NCI-H2029 (cell line): ENCODE data around the gene FBXW8.

ENCODE experiments used
- DNase-seq: peaks from one replicate; lab custom pipeline; 2025; lab: John Stamatoyannopoulos, UW

Gene FBXW8

DNA sequence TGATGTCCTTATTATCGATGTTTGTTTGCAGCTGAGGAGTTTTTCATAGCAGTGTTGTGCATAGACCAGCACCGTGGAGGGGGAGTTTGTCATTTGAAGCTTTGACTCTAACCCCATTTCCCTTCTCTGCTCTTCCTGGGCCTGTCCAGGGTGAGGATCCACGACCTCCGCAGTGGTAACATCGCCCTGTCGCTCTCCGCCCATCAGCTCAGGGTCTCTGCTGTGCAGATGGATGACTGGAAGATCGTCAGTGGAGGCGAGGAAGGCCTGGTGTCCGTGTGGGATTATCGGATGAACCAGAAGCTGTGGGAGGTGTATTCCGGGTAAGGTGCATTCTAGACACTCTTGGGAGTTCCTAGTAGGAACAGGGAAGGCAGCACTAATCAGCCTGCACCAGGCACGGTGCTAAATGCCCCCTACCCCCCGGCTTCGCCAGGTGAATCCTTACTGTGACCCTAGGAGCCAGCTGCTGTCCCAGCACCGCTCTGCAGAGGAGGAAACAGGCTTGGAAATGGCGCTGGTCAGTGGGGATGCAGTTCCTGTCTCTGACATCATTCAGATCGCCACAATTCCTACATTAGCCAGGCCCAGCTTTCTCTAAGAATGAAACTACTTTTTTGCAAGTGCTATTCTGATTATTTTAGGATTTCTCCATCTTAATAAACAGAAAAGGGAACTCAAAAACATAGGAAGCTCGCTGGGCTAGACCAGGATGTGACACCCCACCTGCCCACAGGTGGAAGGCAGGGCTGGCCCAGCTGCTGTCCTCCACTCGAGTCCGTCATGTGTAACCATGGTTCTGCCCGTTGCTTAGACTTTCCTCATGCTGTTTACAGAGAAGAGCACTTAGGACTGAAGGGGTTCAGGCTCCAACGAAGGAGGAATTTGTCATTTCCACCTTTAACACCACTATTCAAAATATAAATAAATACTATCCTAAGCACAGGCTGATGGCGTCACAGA is 113.5 kb downstream of the FBXW8 start:
- DNase-seq, result no peak

DNA sequence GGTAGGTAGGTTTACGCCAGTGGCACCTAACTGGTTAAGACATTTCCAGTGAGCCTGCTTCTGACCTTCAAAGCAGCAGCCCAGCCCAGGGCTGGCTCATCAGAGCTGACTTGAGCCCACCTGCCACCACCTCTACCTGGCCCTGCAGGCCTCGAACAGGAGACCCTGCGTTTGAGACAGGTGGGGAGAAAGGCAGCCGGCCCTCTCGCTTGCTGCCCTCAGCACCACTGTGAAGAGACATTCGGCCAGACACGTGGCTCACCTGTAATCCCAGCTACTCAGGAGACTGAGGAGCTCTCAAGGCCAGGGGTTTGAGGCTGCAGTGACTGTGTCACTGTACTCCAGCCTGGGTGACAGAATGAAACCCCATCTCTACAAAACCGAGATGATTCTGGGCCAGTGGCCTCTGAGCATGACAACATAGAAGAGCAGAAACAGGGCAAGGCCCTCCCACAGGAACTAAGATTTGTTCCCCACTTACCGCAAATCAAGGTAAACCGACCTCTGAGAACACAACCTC is 114.3 kb downstream of the FBXW8 start:
- no peak for DNase-seq

DNA sequence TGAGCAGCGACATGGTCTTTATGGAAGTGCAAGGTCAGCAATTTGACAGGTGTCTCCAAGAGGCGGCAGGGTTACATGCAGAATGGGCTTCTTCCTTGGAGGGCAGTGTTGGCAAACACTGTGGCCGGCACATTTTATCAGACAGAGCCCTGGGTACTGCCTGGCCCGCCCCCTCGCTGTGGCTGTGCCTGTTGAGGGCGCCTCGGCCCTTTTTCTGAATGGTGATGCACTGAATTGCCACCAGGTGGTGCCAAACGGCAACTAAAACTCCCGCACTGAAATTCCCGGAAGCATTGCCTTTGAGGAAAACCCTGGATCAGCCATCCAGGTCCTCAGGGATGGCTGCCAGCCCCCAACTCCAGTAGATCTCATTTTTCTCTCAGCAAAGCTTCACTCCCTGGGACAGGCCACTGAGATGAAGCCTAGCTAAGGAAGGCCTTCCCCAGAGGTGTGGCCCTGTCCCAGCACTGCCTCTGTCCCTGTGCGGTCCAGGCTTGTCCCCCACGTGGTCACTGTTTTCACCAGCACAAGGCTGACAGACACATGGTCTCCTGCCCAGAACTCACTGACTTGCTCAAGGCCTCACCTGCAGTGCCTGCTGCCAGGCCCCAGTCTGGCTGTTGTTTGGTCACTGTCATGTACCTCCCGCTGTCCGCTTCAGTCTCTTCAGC is 114.9 kb downstream of the FBXW8 start:
- DNase-seq, result peak; percentile 61

DNA sequence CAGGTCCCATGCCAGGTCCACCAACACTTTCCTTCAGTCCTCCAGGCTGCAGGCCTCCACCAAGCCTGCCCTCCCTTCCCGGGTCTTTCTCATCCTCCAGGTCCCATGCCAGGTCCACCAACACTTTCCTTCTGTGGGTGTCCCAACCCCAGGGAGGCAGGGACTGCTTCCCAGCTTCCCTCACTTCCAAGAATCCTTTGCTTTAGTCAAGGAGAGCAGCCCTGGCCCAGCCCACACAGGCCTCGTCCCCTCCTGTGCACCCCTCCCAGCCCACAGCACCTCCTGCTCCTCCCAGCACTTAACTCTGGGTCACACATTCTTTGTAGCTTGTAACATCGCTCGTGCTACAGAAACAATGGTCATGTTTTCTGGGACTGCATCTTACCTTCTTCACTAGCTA is 115.6 kb downstream of the FBXW8 start:
- DNase-seq, result no peak

DNA sequence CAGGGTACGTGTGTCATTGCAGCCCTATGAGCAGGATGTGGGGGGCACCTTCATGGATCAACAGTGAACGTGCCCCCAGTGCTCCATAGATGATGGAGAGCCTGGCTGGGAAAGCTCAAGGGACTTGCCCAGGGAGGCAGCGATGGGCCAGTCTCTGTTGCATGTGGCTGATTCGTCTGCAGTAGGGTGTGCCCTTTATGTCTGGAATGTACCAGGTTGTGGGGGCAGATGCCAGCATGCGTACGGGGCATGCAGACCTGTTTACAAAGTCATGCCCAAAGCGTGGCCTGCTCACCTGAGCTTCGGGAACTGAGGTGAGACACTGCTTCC is 116.1 kb downstream of the FBXW8 start:
- DNase-seq, result no peak

DNA sequence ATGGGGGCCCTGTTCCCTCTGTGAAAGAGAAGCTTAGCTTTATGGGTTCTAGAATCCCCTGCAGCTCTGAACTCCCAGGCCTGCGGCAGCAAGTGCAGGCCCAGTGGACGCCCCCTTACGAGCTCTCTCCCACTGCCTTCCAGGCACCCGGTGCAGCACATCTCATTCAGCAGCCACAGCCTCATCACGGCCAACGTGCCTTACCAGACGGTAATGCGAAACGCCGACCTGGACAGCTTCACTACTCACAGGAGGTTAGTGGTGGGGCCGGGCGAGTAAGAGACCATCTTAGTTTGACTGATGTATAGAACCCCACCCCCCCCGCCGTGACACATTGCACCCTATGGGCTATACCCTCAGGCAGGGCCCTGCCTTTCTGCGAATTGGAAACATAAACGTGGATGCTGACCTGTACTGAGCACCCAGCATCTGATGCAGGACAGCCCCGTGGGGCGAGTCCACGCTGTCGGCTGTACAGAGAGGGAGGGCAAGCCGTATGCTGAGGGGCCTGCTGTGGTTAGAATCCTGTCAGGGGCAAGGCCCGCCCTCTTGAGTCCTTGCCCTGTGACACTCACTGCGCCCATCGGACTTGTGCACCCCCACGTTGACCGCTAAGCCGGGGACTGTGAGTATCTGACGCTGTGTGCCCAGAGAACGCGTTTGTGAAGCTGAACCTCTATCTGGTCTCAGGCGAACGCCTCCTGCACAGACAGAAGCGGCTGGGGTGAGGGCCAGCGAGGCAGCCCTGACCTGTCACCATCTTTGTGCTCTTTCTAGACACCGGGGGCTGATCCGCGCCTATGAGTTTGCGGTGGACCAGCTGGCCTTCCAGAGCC is 116.7 kb downstream of the FBXW8 start:
- DNase-seq, result no peak

DNA sequence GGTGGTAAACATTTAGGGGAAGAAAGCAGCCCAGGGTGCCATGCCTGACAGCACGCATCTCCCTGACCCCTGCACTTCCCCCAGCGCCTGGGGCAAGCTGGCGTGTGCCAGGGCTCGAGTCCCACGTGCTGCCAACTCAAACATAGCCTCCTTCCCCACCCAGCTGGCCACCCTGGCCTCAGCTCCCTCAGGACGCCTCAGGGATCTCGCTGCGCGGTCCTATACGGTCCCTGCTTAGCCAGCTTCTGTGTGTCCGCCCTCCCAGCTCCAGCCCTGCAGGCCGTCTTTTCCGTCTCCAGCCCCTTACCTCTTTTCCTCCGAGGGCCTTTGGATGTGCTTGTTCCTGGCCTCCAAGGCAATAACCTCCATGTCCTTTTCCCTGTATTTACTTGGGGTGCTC is 117.5 kb downstream of the FBXW8 start:
- peak; percentile 20 for DNase-seq

DNA sequence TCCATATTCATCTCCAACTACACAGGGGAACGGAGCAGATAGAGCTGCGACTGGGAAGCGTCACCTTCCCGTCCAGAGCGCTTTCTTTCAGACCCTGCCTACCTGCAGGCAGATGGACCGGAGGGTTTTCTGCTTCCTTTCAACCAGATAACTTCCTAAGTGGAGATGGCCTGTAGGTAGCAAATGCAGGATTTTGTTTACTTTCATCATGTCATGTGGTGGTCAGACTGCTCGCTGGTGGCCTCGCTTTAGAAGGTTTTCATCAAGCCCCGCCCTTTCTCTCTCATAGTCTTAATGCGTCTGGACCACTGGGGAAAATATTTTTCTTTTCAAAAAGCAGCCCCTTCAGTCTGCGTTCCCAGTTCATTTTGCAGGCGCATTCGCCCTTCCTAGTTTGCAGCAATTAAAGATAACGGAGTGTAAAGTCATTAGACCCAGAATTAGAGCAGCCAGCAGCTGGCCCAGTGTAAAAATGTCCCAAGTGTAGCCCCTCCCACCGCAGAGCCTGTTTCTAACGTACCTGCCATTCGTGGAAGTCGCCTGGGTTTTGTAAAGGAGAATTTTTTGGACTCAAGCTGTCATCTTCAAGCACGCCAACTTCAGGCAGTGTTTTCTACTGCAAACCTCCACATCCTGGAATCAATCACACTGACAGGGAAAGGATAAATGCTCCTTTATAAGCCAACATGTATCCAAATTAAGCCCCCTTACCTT is 119.6 kb downstream of the FBXW8 start:
- DNase-seq, result no peak

DNA sequence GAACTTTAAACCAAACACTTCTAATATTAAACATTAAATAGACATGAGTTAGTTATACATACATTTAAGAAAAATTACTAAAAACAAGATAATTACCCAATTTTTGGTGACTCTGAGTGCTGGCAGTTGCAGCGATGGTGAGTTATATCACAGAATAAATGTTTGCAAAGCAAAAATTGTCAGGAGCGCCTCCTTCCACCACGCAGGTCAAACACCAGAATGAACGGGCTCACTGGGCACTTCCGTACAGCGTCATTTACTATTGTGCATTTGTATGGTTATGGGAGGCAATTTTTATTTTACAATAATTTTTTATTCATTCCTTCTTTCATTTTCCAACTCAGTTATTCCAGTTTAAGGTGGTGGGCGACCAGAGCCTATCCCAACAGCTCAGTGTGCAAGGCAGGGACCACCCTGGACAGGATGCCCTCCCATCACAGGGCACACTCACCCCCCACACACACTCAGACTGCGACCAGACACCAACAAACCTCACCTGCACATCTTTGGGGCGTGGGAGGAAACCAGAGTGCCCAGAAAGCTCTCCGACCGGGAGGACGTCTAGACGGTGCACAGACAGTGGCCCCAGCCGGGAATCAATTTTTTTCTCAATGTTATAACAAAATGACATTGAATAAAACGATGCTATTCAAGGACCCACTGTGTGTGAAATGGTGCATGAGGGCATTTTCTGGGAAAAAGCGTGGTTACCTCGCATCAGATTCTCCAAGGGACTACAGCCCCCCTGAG is 121.3 kb downstream of the FBXW8 start:
- no peak for DNase-seq

DNA sequence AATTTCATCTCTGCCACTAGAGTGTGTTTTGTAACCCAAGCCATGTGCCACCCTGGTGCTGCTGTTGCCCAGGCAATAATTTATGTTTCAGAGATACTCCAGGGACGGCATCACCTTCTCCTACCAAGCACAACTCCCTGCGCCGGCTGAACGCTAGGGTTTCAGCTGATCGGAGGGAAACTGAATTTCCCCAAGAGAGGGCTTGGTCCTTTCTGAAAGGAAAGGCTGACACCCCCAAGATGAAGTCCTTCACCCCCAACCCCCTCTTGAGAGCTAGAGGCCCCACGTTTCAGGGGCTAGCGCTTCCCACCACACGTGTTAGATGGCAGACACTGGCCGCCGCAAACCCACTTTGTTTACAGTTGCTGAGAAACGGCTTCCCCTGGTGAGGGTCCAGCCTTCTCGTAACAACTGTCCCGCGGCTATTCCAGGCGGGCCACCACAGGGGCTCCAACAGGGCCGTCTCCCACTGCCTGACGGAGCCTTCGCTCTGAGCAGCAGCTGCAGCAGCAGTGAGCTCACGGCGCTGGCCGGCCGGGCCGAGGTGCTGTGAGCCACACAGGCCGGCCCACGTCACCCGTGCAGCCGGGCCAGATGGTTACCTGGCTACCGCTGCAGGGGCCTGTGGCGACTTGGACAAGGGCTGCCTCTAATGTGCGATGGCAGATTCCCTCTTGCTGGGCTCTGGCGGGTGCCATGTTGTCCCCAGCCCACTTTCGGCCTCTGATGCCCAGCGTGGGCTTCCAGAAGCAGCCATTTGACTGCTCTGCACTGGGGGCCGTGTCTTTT is 122.0 kb downstream of the FBXW8 start:
- DNase-seq, result no peak

DNA sequence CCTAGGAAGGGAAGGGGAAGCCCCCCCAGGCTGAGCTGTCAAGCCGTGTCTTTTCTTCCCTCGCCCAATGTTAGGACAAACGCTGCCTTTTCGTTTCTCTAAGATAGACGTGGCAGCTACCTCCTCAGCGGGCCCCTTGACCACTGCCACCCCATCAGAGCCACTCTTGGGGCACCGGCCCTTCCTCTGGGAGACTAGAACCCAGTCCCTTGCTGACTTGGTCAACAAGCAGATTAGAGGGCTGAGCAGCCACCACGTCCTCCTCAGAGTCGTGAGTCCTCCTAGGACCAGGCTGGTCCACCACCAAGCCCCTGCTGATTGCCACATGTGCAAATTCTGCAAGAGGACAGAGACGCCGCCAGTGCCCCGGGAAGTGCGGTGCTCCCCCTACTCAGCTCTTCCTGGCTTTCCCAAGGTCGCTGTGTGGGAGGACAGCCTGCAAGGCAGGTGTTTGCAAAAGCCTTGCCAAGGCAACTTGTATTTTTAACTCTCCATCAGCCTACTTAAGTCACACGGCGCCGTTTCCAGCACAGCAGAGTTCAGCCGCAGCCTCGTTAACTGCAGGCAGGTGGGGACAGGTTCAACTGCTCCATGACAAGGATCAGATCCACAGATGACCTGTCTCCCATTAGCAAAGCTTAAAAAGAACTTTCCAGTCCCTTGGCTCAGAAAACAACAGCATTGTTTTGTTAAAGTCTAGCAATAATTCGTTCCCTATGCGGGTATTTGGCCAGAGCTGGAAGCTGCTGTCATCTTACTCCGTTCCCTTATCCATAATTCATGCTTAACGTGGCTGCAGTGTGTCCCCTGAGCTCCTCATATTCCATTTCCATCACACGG is 122.9 kb downstream of the FBXW8 start:
- DNase-seq, result peak; percentile 54

DNA sequence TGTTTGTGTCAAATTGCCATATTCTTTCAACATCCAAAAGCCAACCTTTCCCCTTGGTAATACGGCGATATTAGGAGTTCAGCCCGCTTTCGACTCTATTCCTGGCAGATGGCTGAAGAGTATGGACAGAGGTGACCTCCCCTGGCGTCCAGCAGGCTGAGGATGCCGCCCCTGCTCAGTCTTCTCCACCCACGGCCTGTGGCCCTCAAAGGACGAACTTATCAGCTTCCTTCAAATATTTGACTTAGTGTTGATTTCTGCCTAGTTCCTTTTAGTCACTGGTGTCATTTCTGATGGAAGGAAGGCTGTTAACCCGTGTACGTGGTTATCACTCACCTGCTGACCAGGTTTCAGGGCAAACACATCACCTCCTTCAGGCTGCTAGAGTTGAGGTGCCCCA is 123.5 kb downstream of the FBXW8 start:
- no peak for DNase-seq

DNA sequence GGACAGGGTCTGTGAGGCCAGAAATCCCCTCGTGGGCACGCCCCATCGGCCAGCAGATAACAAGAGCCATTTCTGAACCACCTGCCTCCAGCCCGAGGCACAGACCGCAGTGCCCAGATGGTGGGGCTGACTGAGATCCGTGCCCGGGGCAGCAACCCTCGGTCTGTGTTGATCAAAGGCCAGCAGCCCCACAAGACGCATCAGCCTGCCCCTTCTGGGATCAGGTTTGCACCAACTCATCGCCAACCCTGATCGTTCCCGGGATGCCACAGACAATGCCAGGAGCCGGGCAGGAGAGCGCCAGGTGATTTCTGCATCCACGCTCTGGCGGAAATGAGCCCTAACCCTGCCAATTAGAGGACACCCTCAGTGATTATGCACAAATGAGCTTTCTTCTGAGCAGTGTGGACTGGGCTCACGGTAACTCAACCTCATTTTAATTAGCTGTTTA is 124.0 kb downstream of the FBXW8 start:
- no peak for DNase-seq

DNA sequence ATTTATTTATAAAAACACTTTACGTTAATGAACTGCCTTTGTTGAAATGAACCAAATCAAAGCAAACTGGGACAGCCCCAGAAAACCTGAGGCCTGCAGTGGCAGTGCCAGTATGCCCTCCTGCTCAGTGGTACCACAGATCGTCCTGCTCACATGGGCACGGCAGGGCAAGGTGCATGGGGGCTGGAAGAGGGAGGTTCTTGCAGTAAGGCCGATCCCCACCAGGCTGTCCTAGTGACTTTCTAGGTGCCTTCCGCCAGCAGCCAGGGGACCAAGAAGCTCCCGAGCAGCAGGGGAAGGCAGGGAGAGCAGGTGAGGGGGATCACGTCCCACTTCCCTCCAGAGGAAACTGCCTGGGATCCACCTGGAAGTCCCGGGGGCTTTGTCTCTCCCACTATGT is 124.5 kb downstream of the FBXW8 start:
- no peak for DNase-seq

DNA sequence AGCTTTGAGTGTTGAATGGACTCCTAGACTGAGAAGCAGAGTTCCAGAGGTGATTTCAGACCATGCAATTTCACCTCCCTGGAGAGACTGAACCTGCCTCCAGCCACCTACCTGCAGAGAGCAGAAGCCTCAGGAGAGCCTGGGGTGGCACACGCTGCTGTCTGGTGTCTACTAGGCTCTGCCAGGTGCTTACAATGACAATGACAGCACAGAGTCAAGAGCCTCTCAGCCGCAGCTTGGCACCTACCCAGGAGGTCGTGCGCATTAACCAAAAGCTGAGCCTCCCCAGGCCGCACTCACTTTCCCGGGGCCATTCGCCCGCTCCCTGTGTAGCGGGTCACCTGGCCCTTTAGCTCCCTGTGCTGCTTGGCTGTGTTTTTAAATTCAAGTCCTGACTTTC is 125.3 kb downstream of the FBXW8 start:
- peak; percentile 91 for DNase-seq

DNA sequence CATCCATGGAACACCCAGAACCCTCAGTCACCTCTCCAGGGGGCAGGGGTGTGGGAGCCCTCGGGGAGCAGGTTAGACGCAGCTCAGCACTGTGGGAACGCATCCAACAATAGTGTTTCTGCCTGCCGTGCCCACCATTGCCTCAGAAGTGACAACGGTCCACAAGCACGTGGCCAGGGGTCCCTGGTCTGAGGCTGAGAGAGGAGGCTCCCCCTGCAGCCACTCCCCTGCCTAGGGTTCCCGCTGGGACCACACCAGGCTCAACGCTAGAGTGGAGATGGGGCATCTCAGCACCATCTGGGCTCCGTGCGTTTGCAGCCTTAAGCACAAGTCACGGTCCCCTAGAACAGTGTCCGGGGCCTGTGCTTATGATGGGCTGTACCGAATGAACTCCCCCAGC is 125.8 kb downstream of the FBXW8 start:
- no peak for DNase-seq

DNA sequence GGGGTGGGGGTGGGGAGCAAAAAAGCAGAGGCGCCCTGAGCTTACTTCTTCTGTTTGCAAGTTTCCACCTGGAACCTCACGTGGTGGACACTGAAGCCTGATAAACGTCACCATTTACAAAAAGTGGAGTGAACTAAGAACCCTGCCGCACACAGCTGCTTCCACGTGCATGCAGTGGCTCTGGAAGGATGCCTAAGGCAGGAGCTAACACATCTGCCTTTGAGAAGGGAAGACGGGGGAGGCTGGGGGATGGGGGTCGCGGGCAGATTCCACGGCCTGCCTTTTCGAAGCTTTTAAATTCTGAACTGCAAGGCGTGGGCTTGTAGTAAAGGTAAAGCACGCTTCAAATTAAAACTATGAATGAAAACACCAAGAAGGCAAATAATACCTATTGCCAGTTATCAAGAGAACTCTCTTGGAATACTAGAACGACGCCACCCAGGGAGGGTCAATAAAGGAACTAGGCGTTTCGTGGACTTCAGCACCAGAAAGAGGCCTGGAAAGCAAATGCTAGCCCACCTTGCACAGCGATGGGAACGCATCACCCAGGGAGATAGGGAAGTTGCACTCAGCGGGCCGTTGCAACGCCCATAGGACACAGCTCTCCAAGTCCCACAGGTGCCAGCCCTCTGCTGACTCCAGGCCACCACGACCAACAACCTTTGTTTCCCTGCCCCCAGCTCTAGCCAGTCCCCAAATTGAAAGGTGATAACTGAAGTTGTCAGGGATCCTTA is 126.7 kb downstream of the FBXW8 start:
- DNase-seq, result no peak

DNA sequence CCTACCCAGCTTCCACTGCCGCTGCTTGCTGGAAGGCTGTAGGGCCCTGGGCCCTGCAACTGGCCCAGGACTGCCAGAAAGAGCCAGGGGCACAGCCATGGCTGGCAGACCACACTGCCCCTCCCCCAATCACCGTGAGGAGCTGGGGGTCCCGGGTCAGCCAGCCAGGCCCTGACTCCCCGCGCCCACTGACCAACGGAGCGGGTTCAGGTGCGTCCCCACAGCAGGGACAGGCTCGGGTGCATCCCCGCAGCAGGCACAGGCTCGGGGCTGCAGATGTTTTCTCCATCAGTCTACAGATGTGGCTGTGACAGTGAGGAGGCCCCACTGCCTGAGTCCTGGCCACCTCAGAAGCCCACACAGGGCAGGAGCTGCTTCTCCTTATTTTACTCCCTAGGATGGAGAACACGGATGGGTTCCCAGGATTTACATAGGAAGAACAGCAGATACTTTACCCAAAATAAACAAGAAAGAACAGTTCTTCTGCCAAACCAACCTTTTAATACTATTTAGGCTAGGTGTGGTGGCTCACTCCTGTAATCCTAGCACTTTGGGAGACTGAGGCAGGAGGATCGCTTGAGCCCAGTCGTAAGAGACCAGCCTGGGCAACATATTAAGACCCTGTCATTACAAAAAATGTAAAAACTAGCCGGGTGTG is 127.4 kb downstream of the FBXW8 start:
- DNase-seq, result no peak
